Nephron (organoid): Measurements from ENCODE around the gene ZFAND4.

Source experiments
- H3K27ac Mint-ChIP-seq, 3 experiments: 2 replicates each; pipeline ENCODE4 v1.8.0; 2020; ENCODE audit warnings: mixed read lengths in 3 of 3, mild to moderate bottlenecking in 2 of 3, moderate library complexity in 1 of 3
- H3K27me3 Mint-ChIP-seq: 2 replicates; pipeline ENCODE4 v1.8.0; 2021; ENCODE audit warnings: low read depth, mild to moderate bottlenecking, moderate library complexity, mixed read lengths
- H3K36me3 Mint-ChIP-seq: 2 replicates; pipeline ENCODE4 v1.8.0; 2020; ENCODE audit warnings: low read depth, mixed read lengths
- H3K4me1 Mint-ChIP-seq: 2 replicates; pipeline ENCODE4 v1.8.0; 2020; ENCODE audit warnings: mixed read lengths
- H3K4me3 Mint-ChIP-seq, 3 experiments: 2 replicates each; pipeline ENCODE4 v1.8.0; 2020; ENCODE audit warnings: mild to moderate bottlenecking in 3 of 3, mixed read lengths in 3 of 3, moderate library complexity in 2 of 3
- H3K9me3 Mint-ChIP-seq: 2 replicates; pipeline ENCODE4 v1.8.0; 2020; ENCODE audit warnings: mixed read lengths
- TF ChIP-seq, protein P1 (sequence below), 3 experiments: fragments of 200-600 bp; sonication (generic); IDR thresholded peaks; one replicate each; pipeline ENCODE4 v1.5.0; 2021; ENCODE audit warnings: antibody characterized with exemption in 3 of 3; ENCODE audit not compliant: unreplicated experiment in 3 of 3

Gene ZFAND4

DNA sequence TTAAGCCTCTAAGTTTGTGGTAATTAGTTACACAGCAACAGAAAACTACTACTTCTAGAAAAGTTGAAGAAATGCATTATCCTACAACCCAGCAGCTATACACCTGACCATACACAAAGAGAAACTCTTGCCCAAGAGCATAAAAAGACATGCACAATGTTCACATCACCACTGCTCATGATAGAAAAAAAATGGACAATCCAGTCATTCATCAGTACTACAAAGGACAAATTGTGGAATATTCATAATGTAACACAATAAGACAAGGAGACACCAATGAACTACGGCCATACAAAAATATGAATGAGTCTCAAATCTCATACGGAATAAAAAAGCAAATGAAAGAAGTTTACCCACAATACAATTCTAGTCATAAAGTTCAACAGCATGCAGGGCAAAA is 87.4 kb downstream of the ZFAND4 start:
- H3K27me3 Mint-ChIP-seq = no peaks in the 10 kb centered on the region
- H3K36me3 Mint-ChIP-seq = peaks cover 38% of the 10 kb centered on the region

GRCh38 chr10:45582386-45582781 is 90.2 kb downstream of the ZFAND4 start:
- peaks cover 24% of the 10 kb centered on the region for H3K36me3 Mint-ChIP-seq
- H3K27ac Mint-ChIP-seq = no peak overlapping the region
- peaks cover 23% of the 10 kb centered on the region for H3K9me3 Mint-ChIP-seq
- H3K27me3 Mint-ChIP-seq = no peaks in the 10 kb centered on the region
- TF ChIP-seq, protein P1, sequence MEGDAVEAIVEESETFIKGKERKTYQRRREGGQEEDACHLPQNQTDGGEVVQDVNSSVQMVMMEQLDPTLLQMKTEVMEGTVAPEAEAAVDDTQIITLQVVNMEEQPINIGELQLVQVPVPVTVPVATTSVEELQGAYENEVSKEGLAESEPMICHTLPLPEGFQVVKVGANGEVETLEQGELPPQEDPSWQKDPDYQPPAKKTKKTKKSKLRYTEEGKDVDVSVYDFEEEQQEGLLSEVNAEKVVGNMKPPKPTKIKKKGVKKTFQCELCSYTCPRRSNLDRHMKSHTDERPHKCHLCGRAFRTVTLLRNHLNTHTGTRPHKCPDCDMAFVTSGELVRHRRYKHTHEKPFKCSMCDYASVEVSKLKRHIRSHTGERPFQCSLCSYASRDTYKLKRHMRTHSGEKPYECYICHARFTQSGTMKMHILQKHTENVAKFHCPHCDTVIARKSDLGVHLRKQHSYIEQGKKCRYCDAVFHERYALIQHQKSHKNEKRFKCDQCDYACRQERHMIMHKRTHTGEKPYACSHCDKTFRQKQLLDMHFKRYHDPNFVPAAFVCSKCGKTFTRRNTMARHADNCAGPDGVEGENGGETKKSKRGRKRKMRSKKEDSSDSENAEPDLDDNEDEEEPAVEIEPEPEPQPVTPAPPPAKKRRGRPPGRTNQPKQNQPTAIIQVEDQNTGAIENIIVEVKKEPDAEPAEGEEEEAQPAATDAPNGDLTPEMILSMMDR (IDR thresholded peaks at IDR 0.05; ENCODE audit: unreplicated experiment in 3 of 3) = no peak
- no peaks in the 10 kb centered on the region for H3K4me1 Mint-ChIP-seq
- H3K4me3 Mint-ChIP-seq = no peak overlapping the region

More for the DNA sequence above, 87.4 kb downstream of the ZFAND4 start:
- no peak overlapping the region for H3K27ac Mint-ChIP-seq
- H3K4me1 Mint-ChIP-seq = no peaks in the 10 kb centered on the region
- TF ChIP-seq, protein P1 (IDR thresholded peaks at IDR 0.05; ENCODE audit: unreplicated experiment in 3 of 3) = no peak
- peaks cover 29% of the 10 kb centered on the region for H3K9me3 Mint-ChIP-seq
- H3K4me3 Mint-ChIP-seq = no peak overlapping the region

- no peaks in the 10 kb centered on the region for H3K27me3 Mint-ChIP-seq
- TF ChIP-seq, protein P1 (IDR thresholded peaks at IDR 0.05; ENCODE audit: unreplicated experiment in 3 of 3) = no peak
- H3K4me1 Mint-ChIP-seq = no peaks in the 10 kb centered on the region
- no peak overlapping the region for H3K27ac Mint-ChIP-seq
- H3K4me3 Mint-ChIP-seq = no peak overlapping the region
- peaks cover 19% of the 10 kb centered on the region for H3K36me3 Mint-ChIP-seq
- peaks cover 20% of the 10 kb centered on the region for H3K9me3 Mint-ChIP-seq
Measured at GRCh38 chr10:45581582-45582385, 90.8 kb downstream of the ZFAND4 start.

- Mint-ChIP-seq H3K4me1 (no peaks in the 10 kb centered on the region), H3K27ac (no peak overlapping the region), H3K36me3 (peaks cover 17% of the 10 kb centered on the region), H3K9me3 (peaks cover 17% of the 10 kb centered on the region), H3K27me3 (no peaks in the 10 kb centered on the region), H3K4me3 (no peak overlapping the region)
- TF ChIP-seq, protein P1 (IDR thresholded peaks at IDR 0.05; ENCODE audit: unreplicated experiment in 3 of 3) = no peak
Measured at GRCh38 chr10:45581216-45581549, 91.4 kb downstream of the ZFAND4 start.

DNA sequence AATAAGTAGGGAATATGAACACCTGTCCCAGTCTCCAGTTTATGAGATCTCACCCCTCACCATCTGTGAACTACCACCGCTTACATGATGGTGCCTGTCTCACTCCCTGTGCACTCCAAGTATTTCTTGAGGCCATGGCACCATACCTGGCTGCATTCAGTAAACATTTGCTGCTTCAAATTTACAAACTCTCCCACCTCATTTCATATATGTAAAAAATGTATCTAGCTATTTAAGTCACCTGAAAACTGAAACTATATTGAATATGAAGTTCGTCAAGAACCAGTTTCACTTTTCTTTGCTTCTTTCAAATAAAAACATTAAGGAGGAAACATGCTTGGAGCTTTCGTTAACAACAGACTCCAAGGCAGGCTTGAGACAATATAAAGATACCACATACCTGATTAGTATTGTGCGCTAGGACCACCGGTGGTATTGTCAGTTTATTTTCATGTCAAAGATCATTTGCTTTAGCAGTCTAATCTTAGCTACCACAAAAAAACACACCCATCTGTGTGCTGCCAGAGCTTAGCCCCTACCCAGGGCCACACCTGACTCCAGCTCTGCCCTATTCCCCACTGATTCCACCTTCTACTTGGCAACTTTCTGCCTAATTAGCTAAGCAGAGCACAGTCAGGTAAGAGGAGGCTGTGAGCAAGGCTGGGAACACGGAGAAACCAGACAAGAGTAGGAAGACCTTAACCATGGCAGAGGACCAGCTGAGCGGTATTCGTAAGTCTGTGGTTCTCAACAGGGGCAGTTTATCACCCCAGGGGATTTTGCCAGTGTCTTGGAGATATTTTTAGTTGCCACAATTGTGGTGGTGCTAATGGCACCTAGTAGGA is 92.0 kb downstream of the ZFAND4 start:
- Mint-ChIP-seq H3K27ac (no peak overlapping the region), H3K36me3 (peaks cover 13% of the 10 kb centered on the region), H3K4me3 (no peak overlapping the region), H3K4me1 (no peaks in the 10 kb centered on the region), H3K27me3 (no peaks in the 10 kb centered on the region), H3K9me3 (peaks cover 12% of the 10 kb centered on the region)
- TF ChIP-seq, protein P1 (IDR thresholded peaks at IDR 0.05; ENCODE audit: unreplicated experiment in 3 of 3) = no peak
